NK-92 (cell line): ENCODE data around the gene TCL1B.
"Not testable (repeated sequence)": the region's sequence is repeated elsewhere in the genome, so short reads cannot be mapped to it uniquely, and the experiment has no call there.

Source experiments
- DNase-seq: peaks from one replicate; lab custom pipeline; 2025; ENCODE audit not compliant: unreplicated experiment; lab: John Stamatoyannopoulos, UW

TCL1B gene

GRCh38 chr14:95700221-95700976 is 14.2 kb downstream of the TCL1B start:
- DNase-seq: no peak

GRCh38 chr14:95701846-95702221 is 15.6 kb downstream of the TCL1B start:
- no peak for DNase-seq

- no peak for DNase-seq
Observed at GRCh38 chr14:95703341-95703740, 17.1 kb downstream of the TCL1B start.

GRCh38 chr14:95703805-95704204 is 17.6 kb downstream of the TCL1B start:
- DNase-seq: no peak

- DNase-seq: no peak
Observed at GRCh38 chr14:95705518-95705917, 19.3 kb downstream of the TCL1B start.

GRCh38 chr14:95707327-95707726 is 21.1 kb downstream of the TCL1B start:
- no peak for DNase-seq

GRCh38 chr14:95710106-95710505 is 23.9 kb downstream of the TCL1B start:
- DNase-seq: no peak

GRCh38 chr14:95711476-95712176 is 25.4 kb downstream of the TCL1B start:
- DNase-seq: no peak

- no peak for DNase-seq
Observed at GRCh38 chr14:95712398-95712797, 26.2 kb downstream of the TCL1B start.

GRCh38 chr14:95713596-95714371 is 27.6 kb downstream of the TCL1B start, which contains the start of gene TCL1A:
Gene TCL1A, minus strand, starts transcription at chr14:95714125. Its CDS starts 59 bp downstream, at chr14:95714066.
- no peak for DNase-seq

GRCh38 chr14:95722525-95723190 is 36.4 kb downstream of the TCL1B start:
- DNase-seq: no peak

- DNase-seq: no peak
Observed at GRCh38 chr14:95725685-95726336, 39.6 kb downstream of the TCL1B start.

GRCh38 chr14:95727056-95727700 is 41.0 kb downstream of the TCL1B start:
- DNase-seq: no peak

- DNase-seq: not testable (repeated sequence)
Observed at GRCh38 chr14:95729402-95730028, 43.3 kb downstream of the TCL1B start.

GRCh38 chr14:95730126-95730525 is 43.9 kb downstream of the TCL1B start:
- DNase-seq: no peak

- no peak for DNase-seq
Observed at GRCh38 chr14:95733212-95733611, 47.0 kb downstream of the TCL1B start.

GRCh38 chr14:95739356-95739755 is 53.1 kb downstream of the TCL1B start:
- no peak for DNase-seq

GRCh38 chr14:95741038-95741490 is 54.8 kb downstream of the TCL1B start:
- no peak for DNase-seq

GRCh38 chr14:95741781-95742180 is 55.6 kb downstream of the TCL1B start:
- no peak for DNase-seq
